GM12878 (cell line): ENCODE data around the gene ITGAV.

ENCODE experiments used
- FOS ChIP-seq: IDR thresholded peaks from 3 replicates; pipeline ENCODE4 v1.6.1; 2011; ENCODE audit warnings: borderline replicate concordance; ENCODE audit not compliant: insufficient read length; ENCODE audit errors: extremely low read depth
- NRF1 ChIP-seq: conservative IDR thresholded peaks from 2 replicates; pipeline ENCODE4 v1.6.1; 2011; ENCODE audit warnings: mild to moderate bottlenecking, low read depth, low read length, improper control_type of control experiment
- POLR2A ChIP-seq: IDR thresholded peaks from 2 replicates; pipeline ENCODE4 v1.6.1; 2011; ENCODE audit warnings: low read depth, mild to moderate bottlenecking, low read length
- YY1 ChIP-seq: IDR thresholded peaks from 2 replicates; pipeline ENCODE4 v1.6.1; 2011; ENCODE audit warnings: low read depth, mild to moderate bottlenecking, low read length
- ZNF274 ChIP-seq: IDR thresholded peaks from one replicate; pipeline ENCODE4 v1.8.0; 2011; ENCODE audit not compliant: insufficient read length, insufficient read depth

DNA sequence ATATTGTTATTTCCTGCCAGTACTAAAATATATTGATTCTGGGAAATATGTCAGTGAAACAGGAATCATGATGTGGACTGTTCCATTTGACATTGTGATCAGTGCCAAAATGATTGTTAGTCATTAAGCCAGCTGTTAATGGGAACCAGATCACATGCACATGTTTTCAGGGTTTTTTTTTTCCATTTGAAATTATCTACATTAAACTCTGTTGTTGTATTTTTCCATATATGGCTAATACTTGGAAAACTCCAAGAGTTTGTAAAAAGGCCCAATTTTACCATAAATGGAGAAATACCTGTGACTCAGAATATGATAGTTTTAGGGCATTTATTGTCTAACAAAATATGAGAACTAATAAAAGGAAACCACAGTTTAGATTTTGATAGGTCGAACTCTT lies 13.4 kb downstream of the ITGAV start:
- TF ChIP-seq NRF1 (no peak), YY1 (no peak), FOS (no peak), ZNF274 (no peak), POLR2A (no peak)
